ENCODE data around the gene KMT2E.
A peak's percentile ranks its signal among the peaks of the same experiment; 100 is the strongest.
"Not testable (repeated sequence)": the region's sequence is repeated elsewhere in the genome, so short reads cannot be mapped to it uniquely, and the experiment has no call there.

KMT2E gene, protein sequence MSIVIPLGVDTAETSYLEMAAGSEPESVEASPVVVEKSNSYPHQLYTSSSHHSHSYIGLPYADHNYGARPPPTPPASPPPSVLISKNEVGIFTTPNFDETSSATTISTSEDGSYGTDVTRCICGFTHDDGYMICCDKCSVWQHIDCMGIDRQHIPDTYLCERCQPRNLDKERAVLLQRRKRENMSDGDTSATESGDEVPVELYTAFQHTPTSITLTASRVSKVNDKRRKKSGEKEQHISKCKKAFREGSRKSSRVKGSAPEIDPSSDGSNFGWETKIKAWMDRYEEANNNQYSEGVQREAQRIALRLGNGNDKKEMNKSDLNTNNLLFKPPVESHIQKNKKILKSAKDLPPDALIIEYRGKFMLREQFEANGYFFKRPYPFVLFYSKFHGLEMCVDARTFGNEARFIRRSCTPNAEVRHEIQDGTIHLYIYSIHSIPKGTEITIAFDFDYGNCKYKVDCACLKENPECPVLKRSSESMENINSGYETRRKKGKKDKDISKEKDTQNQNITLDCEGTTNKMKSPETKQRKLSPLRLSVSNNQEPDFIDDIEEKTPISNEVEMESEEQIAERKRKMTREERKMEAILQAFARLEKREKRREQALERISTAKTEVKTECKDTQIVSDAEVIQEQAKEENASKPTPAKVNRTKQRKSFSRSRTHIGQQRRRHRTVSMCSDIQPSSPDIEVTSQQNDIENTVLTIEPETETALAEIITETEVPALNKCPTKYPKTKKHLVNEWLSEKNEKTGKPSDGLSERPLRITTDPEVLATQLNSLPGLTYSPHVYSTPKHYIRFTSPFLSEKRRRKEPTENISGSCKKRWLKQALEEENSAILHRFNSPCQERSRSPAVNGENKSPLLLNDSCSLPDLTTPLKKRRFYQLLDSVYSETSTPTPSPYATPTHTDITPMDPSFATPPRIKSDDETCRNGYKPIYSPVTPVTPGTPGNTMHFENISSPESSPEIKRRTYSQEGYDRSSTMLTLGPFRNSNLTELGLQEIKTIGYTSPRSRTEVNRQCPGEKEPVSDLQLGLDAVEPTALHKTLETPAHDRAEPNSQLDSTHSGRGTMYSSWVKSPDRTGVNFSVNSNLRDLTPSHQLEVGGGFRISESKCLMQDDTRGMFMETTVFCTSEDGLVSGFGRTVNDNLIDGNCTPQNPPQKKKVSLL (N-terminal part only)

DNA sequence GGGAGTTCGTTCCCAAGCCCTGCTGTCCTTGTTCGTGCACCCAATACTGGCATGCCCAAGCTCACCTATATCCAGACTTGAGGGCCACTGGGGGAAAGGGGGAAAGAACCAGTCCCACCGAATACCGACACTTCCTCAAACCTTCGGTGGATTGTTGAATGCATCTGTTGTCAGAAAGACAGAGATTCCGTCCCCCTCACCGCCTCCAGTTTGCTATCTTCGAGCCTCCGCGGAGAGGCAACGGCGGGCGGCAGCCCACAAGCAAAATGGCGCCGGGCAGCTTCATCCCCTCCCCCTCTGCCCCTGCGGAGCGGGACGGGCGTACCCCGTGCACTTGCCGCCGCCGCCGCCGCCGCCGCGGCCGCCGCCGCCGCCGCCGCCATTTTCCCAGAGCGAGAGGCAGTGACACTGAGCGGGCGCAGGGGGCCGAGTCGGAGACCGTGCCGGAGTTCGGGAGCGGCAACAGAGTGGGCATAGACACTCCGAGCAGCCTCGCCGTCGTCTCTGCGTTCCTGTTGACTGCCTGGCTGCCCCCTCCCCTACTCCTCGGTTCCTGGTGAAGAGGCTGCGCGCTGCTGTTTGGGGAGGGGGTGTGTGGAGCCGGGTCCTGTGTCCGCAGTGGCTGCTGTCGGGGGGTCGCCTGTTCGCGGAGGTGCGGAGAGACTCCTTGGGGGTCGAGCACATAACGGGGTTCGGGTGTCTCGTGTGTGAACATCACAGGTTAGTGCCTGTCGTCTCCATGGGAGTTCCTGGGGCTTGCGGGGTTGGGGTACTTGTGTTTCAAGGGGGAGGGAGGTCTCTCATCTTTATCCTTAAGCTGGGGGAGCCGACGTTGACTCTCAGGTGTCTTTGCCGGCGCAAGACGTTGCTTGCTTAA lies at the start of gene KMT2E:
KMT2E (plus strand) TSS at position 390 of the 877 bp plus-strand sequence. CDS start 26,748 bp downstream, outside the sequence.
- peak; percentile 97 for DNase-seq

DNA sequence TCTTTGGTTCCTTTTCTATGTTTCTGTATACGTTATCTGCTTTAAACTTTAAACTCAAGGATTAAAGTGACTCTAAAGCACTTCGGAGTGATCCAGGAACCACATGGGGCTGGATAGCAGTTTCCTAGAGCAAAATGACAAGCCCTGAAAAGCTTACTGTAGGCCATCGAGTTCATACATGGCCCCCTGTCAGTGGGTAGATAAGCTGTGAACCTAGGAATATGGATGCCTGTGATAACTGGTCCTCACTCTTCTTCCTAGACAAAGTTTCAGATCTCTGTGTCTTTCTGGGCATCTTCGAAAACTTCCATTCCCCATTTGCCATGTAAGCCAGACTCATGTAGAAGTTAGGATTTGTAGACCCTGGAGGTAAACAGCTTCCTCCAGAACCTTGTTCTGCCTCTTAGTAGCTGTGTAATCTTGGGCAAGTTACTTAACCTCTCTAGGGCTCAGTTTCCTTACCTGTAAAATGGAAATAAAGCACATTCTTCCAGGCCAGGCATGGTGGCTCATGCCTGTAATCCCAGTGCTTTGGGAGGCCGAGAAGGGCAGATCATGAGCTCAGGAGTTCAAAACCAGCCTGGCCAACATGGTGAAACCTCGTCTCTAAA lies 49.3 kb upstream of the KMT2E start:
- DNase-seq = no peak

DNA sequence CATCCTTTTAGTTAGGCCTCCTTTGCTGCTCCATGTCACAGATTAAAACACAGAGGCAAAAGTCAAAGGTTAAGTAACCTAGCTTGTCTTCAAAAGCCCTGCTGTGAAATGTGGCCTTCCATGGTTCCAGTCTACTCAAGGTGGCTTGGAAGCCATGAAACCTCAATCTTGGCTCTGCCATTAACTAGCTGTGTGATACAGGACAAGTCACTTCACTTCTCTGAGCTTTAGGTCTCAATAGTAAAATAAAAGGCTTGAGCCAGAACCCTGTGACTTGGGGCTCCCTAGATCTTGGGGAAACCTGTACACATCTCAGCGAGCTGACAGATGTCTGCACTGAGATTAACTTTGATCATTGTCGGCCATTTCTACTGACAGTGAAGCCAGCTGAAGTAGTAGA lies 48.0 kb upstream of the KMT2E start:
- DNase-seq = no peak

DNA sequence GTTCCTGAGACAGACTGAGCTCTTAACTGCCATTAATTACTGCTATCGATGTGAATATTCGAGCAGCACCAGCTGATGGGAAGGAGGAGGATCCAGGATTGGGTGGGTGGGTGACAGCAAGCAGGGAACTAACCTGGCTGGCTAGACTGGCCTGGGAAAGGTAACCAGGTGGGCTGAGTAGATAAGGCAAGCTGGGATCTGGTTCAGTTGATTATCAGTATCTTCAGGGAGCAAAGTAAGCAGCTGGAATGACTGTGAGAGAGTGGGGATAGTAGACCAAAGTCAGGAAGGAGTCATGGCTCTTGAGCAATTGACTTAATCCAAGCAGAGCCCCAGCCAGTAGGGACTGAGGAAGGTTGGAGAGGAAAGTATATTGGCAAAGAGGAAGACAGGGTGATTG lies 46.9 kb upstream of the KMT2E start:
- no peak for DNase-seq

DNA sequence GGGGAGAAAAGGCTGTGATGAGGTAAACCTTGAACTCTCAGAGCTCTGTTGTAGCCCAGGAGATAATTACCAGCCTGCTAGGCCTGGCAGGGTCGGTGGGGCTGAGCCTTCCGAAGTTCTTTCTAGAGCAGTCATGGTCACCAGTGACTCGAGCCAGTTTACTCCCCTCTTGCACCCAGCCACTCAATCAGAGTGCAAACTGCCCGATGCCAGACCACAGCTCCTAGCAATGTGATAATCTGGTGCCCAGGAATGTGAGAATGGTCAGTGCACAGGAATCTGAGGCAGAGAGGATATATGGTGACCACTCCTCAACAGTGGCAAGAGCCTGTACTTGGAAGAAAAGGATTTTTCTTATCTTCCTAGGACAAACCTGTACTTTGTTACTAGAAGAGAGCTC lies 46.4 kb upstream of the KMT2E start:
- DNase-seq = no peak

DNA sequence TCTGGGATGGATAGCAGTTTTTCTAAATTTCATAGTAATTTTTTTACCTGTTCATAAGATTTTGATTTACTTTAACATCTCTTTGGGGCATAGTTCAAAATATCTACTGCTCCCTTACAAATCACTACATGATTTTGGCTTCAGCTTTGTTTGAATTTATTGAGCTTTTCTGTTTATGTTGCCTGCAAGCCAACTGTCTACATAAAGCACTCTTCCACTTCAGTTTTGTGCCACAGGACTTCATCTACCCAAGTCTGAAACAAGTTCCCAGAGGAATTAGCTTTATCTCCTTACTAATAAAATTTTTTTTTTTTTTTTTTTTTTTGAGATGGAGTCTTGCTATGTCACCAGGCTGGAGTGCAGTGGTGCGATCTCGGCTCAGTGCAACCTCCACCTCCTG lies 45.4 kb upstream of the KMT2E start:
- DNase-seq = no peak

DNA sequence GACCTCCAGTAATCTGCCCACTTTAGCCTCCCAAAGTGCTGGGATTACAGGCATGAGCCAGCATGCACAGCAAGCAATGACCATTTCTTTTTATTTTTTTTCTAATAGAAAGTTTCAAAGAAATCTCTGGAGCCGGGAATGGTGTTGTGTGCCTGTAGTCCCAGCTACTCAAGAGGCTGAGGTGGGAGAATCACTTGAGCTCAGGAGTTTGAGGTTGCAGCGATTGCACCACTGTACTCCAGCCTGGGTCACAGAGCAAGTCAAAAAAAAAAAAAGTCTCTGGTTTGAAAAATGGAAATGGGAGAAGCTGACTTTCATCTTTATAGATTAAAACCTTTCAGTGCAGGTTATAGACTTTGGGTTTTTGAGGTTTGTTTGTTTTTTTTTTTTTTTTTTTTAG lies 44.8 kb upstream of the KMT2E start:
- no peak for DNase-seq

DNA sequence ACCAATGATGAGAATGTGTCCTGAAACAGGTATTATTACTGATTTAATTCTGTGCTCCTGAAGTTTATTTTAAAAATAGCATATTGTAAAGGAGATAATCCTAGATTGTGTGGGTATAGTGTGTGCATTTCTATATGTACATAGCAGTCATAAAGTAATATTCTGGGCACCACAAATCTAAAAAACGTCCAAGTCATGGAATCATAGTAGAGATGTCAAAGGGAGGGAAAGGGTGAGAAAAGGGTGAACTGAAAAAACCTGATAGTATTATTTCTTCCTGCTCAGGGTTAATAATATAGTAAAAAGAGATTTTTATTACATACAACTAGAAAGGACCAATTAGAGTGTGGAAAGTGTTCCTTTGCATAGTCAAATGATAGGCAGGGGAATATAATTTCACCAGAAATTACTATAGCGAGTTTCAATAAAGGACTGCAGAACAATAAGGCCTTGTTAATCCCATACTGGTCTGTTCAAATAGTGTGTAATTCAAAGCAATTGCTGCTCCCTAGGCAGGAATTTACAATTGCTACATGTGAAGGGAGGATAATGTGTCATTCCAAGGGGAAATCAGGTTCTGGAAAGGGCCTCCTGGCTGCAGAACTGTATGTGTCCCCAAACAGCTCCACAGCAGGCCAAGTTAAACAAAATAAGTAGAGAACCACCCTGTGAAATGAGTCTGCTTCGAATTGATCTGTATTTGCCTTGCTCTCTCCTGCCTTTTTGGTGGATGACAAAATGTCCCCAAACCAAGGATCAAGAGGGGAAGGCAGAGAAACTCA lies 42.5 kb upstream of the KMT2E start:
- no peak for DNase-seq

DNA sequence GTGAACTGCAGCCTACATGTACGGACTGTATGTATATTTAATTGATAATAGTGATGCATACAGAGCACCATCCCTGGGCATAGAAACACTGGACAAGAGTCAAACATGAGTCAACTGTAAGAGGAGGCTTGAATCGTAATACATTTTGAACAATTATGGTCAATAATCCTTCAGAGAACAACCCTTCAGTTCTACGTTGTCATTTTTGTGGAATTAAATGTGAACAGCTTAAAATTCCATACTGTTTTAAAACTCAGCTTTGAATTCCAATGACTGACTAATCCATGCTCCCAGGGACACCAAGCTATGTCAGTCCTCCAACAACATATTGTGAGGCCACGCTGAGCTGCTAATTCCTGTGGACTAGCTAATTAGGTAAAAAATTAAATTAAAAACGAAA lies 41.5 kb upstream of the KMT2E start:
- DNase-seq = no peak

DNA sequence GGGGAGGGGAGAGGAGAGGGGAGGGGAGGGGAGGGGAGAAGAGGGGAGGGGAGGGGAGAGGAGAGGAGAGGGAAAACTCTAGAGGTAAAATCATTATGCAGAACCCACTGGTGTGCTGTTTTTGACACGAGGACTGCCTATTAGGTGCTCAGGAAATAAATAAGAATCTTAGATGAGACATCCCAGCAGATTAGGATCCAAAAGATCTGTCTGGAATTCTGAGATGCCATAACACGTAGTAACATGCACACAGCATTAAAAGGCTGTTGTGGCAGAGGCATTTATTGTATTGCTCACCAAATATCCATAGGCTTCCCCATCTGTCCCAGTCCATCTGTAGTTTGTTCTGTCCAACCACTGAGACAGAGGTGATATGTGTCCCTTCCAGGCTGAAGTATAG lies 40.8 kb upstream of the KMT2E start:
- DNase-seq = no peak

DNA sequence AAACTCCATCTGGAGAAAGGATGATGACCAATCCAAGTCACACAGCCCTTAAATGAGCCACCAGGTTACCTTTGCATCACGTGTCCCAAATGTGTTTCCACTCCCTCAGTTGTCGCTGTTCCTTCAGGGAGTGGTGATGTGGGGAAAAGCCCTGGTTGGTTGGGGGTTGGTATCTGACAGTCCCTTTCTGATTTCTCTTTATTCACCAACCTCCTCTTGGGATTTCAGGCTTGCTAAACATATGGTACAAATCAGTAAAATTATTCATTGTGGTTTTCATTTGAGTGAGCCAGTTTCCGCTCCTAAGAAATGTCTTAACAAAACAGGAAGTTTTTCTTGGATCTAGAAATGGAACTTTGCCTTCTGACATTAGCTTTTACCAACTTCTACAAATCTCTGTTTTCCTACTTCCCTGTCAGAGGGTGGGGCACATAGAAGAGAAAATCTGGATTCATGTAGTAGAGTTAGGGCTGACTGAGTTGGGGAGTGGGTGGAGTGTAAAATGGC lies 40.0 kb upstream of the KMT2E start:
- DNase-seq = no peak

DNA sequence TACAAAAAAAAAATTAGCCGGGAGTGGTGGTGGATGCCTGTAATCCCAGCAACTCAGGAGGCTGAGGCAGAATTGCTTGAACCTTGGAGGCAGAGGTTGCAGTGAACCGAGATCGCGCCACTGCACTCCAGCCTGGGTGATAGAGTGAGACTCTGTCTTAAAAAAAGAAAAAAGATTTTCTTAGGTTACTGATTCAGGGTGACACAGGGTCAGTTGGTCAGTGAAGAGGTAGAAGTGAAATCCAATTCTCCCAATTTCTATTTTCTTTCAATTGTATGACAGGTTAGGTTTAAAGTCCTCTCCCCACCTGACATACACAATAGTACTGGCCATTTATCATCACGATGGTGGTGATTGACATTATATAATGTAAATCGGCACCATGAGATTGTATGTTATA lies 38.5 kb upstream of the KMT2E start:
- DNase-seq = not testable (repeated sequence)

DNA sequence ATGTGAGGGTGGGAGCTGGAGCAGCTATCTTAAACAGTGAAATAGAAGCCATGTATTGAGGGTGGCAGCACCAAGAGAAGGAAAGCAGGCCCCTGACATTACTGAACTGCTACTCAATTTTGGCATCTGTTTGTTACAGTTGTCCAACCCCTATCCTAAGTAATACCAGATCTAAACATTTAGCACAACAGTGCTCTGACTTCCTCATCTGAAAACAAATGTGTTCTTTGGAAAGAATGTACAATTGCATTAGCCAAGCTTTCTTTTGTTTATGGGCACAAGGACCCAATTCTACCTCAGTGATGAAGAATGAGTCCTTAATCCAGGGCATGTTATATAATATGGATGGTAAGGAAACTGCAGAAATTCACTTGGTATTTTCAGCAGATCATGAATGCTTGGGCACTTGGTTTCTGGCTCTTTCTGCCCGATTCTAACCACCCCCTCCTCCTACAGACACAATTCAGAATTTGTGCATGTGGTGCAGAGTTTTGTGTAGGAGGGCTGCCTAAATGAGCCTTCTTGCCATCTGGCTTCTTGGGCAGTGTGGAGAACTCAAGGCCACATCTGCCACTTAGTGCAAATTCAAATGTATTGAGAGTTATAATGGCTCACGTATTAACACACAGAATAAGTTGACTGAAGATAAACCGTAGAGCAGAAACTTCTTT lies 36.9 kb upstream of the KMT2E start:
- no peak for DNase-seq

DNA sequence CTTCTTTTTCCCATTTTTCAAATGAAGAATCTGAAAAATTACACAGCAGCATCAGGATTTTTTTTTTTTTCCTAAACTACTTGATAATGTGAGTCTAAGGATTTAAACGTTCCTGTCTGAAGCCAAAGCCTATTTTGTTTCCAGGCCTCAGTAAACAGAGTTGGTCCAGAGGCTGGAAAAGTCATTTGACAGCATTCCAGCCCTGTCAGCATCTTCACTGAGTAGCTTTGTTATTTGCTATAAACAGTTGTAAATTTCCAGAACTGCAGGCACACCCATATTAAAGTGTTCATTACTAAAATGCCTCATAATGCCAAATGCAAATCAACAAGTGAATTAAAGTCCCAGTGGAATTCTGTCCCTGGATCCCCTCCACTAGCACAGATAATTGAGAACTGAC lies 35.5 kb upstream of the KMT2E start:
- DNase-seq = no peak

DNA sequence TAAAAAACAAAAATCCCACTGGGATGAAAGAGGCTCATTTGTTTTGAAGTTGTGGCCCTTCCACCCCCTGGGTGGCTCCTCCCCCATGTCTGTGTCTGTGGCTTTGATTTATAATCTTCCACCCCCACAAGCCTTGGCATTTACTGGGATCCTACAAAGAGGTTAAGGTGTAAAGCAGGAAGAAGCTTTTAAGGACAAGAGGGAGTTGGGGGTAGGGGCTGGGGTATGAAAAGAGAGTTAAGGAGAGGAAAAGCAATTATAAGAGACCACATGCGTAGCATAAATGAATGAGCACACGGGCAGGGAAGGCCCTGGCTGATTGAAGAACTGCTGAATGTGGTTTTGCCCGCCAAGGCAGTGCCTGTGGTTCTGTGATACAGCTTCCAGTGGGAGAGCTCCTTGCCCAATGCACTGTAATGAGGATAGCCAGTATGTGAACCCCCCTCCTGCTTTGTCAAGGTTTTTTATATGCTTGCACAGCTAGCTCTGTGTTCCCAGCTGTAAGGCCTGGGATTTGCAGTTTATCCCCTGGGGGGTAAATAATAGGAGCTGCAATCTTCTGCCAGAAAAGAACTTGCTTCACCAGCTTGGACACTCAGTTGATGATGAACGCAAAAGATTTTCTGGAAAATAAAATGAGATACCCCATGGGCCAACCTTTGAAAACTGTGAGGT lies 34.7 kb upstream of the KMT2E start:
- DNase-seq = no peak

DNA sequence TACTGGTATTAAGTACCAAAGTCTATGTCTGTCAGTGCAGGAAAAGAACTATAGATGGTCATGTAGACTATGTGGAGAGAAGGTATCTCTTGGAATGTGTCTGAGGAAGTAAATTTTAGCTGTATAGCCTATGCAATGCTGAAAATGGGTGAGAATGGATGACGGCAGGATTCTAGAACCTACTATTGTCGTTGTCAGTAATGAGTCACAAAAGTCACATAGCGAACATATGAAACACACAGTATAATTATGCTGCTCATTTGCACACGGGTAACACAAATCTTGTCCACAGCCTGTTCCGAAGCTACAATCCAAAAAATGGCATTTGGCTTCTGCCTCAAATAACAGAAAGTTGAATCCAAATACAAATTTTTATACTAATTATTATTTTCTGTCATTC lies 33.6 kb upstream of the KMT2E start:
- no peak for DNase-seq

DNA sequence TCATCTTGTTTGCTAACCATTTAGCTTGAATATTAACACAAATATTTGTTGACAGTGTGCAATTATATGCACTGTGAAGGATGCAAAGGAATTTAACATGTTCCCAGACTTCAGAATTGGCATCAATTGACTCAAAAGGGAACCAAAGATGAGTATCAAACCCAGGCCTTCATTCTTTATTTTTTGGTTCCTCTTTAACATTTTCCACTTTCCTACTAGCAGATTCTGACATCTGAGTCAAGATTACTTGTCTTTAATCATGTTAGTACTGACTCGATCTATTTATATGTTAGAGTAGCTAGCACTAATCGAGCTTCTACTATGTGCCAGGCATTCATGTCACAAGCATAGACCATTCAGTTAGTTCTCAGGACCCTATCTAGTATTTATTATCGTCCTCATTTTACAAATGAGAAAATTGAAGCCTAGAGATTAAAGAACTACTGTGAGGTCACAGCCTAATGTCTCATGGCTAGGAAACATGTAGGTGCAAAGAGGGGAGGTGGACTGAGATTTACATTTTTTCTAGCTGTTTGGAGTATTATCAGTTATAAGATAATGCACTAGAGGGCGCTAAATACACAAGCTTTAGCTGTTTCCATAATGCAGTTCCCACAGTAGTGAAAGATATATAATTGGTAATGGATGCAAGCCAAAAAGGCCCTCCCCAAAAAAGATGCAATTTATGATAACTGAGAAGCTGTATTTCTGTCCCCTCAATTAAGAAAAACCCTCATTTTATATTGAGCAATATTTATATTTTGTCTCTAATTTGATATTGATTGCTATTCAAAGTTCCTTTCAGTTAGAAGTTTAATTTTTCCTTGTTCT lies 32.9 kb upstream of the KMT2E start:
- DNase-seq = no peak

DNA sequence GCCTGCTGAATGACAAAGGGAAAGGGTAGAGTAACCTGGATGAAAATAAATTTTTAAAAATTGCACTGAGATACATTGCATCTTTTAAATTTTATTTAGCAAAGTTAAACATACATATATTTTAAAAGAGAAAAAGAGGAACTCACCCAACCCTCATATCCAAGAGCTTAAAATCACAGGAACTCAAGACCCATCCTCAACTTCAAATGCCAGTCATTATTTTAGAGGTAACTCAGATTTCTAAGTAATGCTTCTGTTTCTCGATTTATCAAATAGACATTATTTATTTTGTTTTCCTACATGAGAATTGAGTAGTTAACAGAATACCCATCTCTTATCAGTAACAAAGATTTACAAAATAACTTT lies 32.4 kb upstream of the KMT2E start:
- no peak for DNase-seq

All from activated effector memory CD4-positive, alpha-beta T cell treated with anti-CD3 and anti-CD28 coated beads, Interleukin-2, amount 50 U/mL, for 16 hours (primary cell).